H9 (cell line): ENCODE results near the gene RBM19. TPM values are rescaled to one million over a fixed set of nuclear protein-coding genes. Genes with fewer than 3 reads are reported as not detected.

Source experiments
- DNase-seq: peaks from one replicate; pipeline ENCODE4 v3.0.0-alpha.2; 2017
- H2AFZ ChIP-seq: one replicate; pipeline ENCODE4 v1.6.1; 2013; ENCODE audit warnings: mild to moderate bottlenecking, low read length, control low read depth, moderate library complexity
- H2AK5ac ChIP-seq: 2 replicates; pipeline ENCODE4 v1.6.1; 2013; ENCODE audit warnings: low read length, control low read depth, mixed read lengths; ENCODE audit not compliant: insufficient read length
- H2BK120ac ChIP-seq: one replicate; pipeline ENCODE4 v1.6.1; 2013; ENCODE audit warnings: low read depth, mild to moderate bottlenecking, low read length, control low read depth, inconsistent platforms; ENCODE audit not compliant: poor library complexity, severe bottlenecking
- H2BK12ac ChIP-seq: 2 replicates; pipeline ENCODE4 v1.6.1; 2013; ENCODE audit warnings: low read length, control low read depth, mixed read lengths, low read depth; ENCODE audit not compliant: insufficient read length
- H2BK15ac ChIP-seq: 2 replicates; pipeline ENCODE4 v1.6.1; 2013; ENCODE audit warnings: low read depth, low read length, control low read depth
- H2BK20ac ChIP-seq: one replicate; pipeline ENCODE4 v1.6.1; 2013; ENCODE audit warnings: low read depth, mild to moderate bottlenecking, low read length, control low read depth, inconsistent platforms; ENCODE audit not compliant: poor library complexity, severe bottlenecking
- H2BK5ac ChIP-seq: 2 replicates; pipeline ENCODE4 v1.6.1; 2013; ENCODE audit warnings: low read length, control low read depth, mixed read lengths; ENCODE audit not compliant: insufficient read length
- H3K14ac ChIP-seq: 2 replicates; pipeline ENCODE4 v1.6.1; 2013; ENCODE audit warnings: low read length, control low read depth; ENCODE audit not compliant: insufficient read depth
- H3K18ac ChIP-seq: 2 replicates; pipeline ENCODE4 v1.6.1; 2013; ENCODE audit warnings: low read depth, mild to moderate bottlenecking, mixed read lengths, low read length, control low read depth; ENCODE audit not compliant: insufficient read length
- H3K23ac ChIP-seq: 2 replicates; pipeline ENCODE4 v1.6.1; 2013; ENCODE audit warnings: low read length, control low read depth, mixed read lengths, low read depth; ENCODE audit not compliant: insufficient read length
- H3K23me2 ChIP-seq: 2 replicates; pipeline ENCODE4 v1.6.1; 2013; ENCODE audit warnings: low read depth, mild to moderate bottlenecking, mixed read lengths, low read length, control low read depth; ENCODE audit not compliant: insufficient read length, poor library complexity, severe bottlenecking
- H3K27ac ChIP-seq: 2 replicates; pipeline ENCODE4 v1.5.1; 2013; ENCODE audit warnings: low read length, control low read depth, mixed read lengths, low read depth; ENCODE audit not compliant: insufficient read length
- H3K27me3 ChIP-seq: 2 replicates; pipeline ENCODE4 v1.6.1; 2013; ENCODE audit warnings: low read length, control low read depth, inconsistent platforms; ENCODE audit not compliant: insufficient read depth
- H3K4ac ChIP-seq: 2 replicates; pipeline ENCODE4 v1.6.1; 2013; ENCODE audit warnings: low read depth, mild to moderate bottlenecking, control low read depth, inconsistent platforms, low read length, moderate library complexity
- H3K4me1 ChIP-seq: 2 replicates; pipeline ENCODE4 v1.6.1; 2013; ENCODE audit warnings: low read length, control low read depth, inconsistent platforms; ENCODE audit not compliant: insufficient read depth
- H3K4me2 ChIP-seq: 2 replicates; pipeline ENCODE4 v1.6.1; 2013; ENCODE audit warnings: low read length, control low read depth, mixed read lengths; ENCODE audit not compliant: insufficient read length, insufficient read depth
- H3K56ac ChIP-seq: 2 replicates; pipeline ENCODE4 v1.6.1; 2013; ENCODE audit warnings: low read depth, mild to moderate bottlenecking, mixed read lengths, low read length, control low read depth; ENCODE audit not compliant: insufficient read length
- H3K79me1 ChIP-seq: 2 replicates; pipeline ENCODE4 v1.6.1; 2013; ENCODE audit warnings: low read depth, mild to moderate bottlenecking, moderate library complexity, low read length, control low read depth, inconsistent platforms; ENCODE audit not compliant: insufficient read depth, poor library complexity, severe bottlenecking
- H3K79me2 ChIP-seq: 2 replicates; pipeline ENCODE4 v1.6.1; 2013; ENCODE audit warnings: low read length, control low read depth, inconsistent platforms; ENCODE audit not compliant: insufficient read depth
- H3K9ac ChIP-seq: 2 replicates; pipeline ENCODE4 v1.6.1; 2013; ENCODE audit warnings: low read length, control low read depth, mixed read lengths; ENCODE audit not compliant: insufficient read length; ENCODE audit errors: extremely low read depth
- H3K9me3 ChIP-seq: one replicate; pipeline ENCODE4 v1.6.1; 2013; ENCODE audit warnings: low read depth, low read length, inconsistent platforms; ENCODE audit not compliant: control insufficient read depth
- H3T11ph ChIP-seq: one replicate; pipeline ENCODE4 v1.6.1; 2013; ENCODE audit warnings: mild to moderate bottlenecking, low read length, control low read depth, inconsistent platforms
- H4K20me1 ChIP-seq: one replicate; pipeline ENCODE4 v1.6.1; 2013; ENCODE audit not compliant: control insufficient read depth, insufficient read length, insufficient read depth
- H4K5ac ChIP-seq: 2 replicates; pipeline ENCODE4 v1.6.1; 2013; ENCODE audit warnings: low read depth, mild to moderate bottlenecking, mixed read lengths, low read length, control low read depth; ENCODE audit not compliant: insufficient read length
- H4K8ac ChIP-seq: replicated peaks from 2 replicates; pipeline ENCODE4 v1.6.1; 2013; ENCODE audit warnings: low read length, control low read depth, mixed read lengths, low read depth; ENCODE audit not compliant: insufficient read length
- H4K91ac ChIP-seq: 2 replicates; pipeline ENCODE4 v1.6.1; 2013; ENCODE audit warnings: low read depth, mild to moderate bottlenecking, moderate library complexity, mixed read lengths, low read length, control low read depth; ENCODE audit not compliant: insufficient read length
- H3K27ac Mint-ChIP-seq, 3 experiments: 2 replicates in 2 of 3; 3 replicates in 1 of 3; pipeline ENCODE4 v1.8.0; 2020 to 2021; ENCODE audit warnings: mixed read lengths in 3 of 3, mild to moderate bottlenecking in 1 of 3, moderate library complexity in 1 of 3
- H3K27me3 Mint-ChIP-seq: 2 replicates; pipeline ENCODE4 v1.8.0; 2021; ENCODE audit warnings: low read depth, mild to moderate bottlenecking, moderate library complexity, mixed read lengths
- H3K36me3 Mint-ChIP-seq, 3 experiments: 2 replicates in 2 of 3; 3 replicates in 1 of 3; pipeline ENCODE4 v1.8.0; 2020 to 2021; ENCODE audit warnings: low read depth in 3 of 3, mixed read lengths in 3 of 3; ENCODE audit not compliant: insufficient read depth in 1 of 3
- H3K4me1 Mint-ChIP-seq, 2 experiments: 2 replicates each; pipeline ENCODE4 v1.8.0; 2020; ENCODE audit warnings: mixed read lengths in 2 of 2
- H3K4me3 Mint-ChIP-seq, 2 experiments: 2 replicates in 1 of 2; 3 replicates in 1 of 2; pipeline ENCODE4 v1.8.0; 2020 to 2021; ENCODE audit warnings: mild to moderate bottlenecking in 2 of 2, mixed read lengths in 2 of 2, moderate library complexity in 1 of 2
- H3K9me3 Mint-ChIP-seq, 2 experiments: 2 replicates in 1 of 2; 3 replicates in 1 of 2; pipeline ENCODE4 v1.8.0; 2020; ENCODE audit warnings: mild to moderate bottlenecking in 2 of 2, mixed read lengths in 2 of 2, moderate library complexity in 1 of 2
- whole genome bisulfite sequencing: extraction: QIAGEN DNeasy Blood & Tissue Kit; methylation state at CpG from one replicate; pipeline ENCODE4 v1.1.7; 2013; ENCODE audit warnings: missing lambda C conversion rate, low lambda C conversion rate, mixed read lengths; ENCODE audit not compliant: insufficient read length; ENCODE audit errors: extremely low coverage; 5-methylcytosine and 5-hydroxymethylcytosine counted together
- total RNA-seq: library from RNA; stranded (reverse); gene quantifications from 2 replicates; pipeline ENCODE4 v1.2.1, GENCODE V29; 2021
- TF ChIP-seq, protein P1 (sequence below): fragments of 200-600 bp; sonication (generic); conservative IDR thresholded peaks from 3 replicates; pipeline ENCODE4 v1.8.0; 2021; ENCODE audit warnings: antibody characterized with exemption, mild to moderate bottlenecking

Gene RBM19
- total RNA-seq, 1 experiment from 2014 or later: 32.2 TPM

GRCh38 chr12:113866496-113866895 lies 99.6 kb downstream of the RBM19 start:
- Histone ChIP-seq H3K27ac (no peak overlapping the region), H3T11ph (no peak overlapping the region), H3K9me3 (no peaks in the 10 kb centered on the region), H2BK20ac (no peak overlapping the region), H3K4me2 (no peak overlapping the region), H3K23me2 (no peaks in the 10 kb centered on the region), H2AFZ (no peak overlapping the region), H3K9ac (no peak overlapping the region), H3K79me2 (no peaks in the 10 kb centered on the region), H3K79me1 (no peaks in the 10 kb centered on the region), H3K18ac (no peak overlapping the region), H2BK5ac (no peak overlapping the region), H2AK5ac (no peak overlapping the region), H3K4ac (no peak overlapping the region), H4K91ac (no peak overlapping the region), H3K4me1 (peaks cover 4% of the 10 kb centered on the region; the same call in 1 of the 2 replicates), H2BK120ac (no peak overlapping the region), H3K56ac (no peak overlapping the region), H4K20me1 (no peaks in the 10 kb centered on the region), H4K8ac (no peak overlapping the region), H2BK15ac (no peak overlapping the region), H3K23ac (no peak overlapping the region), H2BK12ac (no peak overlapping the region), H4K5ac (no peak overlapping the region), H3K14ac (no peak overlapping the region), H3K27me3 (no peaks in the 10 kb centered on the region)
- peaks cover 5 to 13% (median 6%) of the 10 kb centered on the region in 3 experiments; a peak in 5 of 7 replicates for H3K36me3 Mint-ChIP-seq
- no peaks in the 10 kb centered on the region; a peak in 1 of 5 replicates for H3K9me3 Mint-ChIP-seq
- H3K4me1 Mint-ChIP-seq: peaks cover 34 to 41% of the 10 kb centered on the region in 2 experiments
- H3K4me3 Mint-ChIP-seq: no peak overlapping the region
- no peak for DNase-seq
- no CpG with 5 or more reads among the region's 1 CpG for WGBS
- no peaks in the 10 kb centered on the region for H3K27me3 Mint-ChIP-seq
- TF ChIP-seq, protein P1, sequence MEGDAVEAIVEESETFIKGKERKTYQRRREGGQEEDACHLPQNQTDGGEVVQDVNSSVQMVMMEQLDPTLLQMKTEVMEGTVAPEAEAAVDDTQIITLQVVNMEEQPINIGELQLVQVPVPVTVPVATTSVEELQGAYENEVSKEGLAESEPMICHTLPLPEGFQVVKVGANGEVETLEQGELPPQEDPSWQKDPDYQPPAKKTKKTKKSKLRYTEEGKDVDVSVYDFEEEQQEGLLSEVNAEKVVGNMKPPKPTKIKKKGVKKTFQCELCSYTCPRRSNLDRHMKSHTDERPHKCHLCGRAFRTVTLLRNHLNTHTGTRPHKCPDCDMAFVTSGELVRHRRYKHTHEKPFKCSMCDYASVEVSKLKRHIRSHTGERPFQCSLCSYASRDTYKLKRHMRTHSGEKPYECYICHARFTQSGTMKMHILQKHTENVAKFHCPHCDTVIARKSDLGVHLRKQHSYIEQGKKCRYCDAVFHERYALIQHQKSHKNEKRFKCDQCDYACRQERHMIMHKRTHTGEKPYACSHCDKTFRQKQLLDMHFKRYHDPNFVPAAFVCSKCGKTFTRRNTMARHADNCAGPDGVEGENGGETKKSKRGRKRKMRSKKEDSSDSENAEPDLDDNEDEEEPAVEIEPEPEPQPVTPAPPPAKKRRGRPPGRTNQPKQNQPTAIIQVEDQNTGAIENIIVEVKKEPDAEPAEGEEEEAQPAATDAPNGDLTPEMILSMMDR: no peak
- H3K27ac Mint-ChIP-seq: no peak overlapping the region
